Measurements from ENCODE around the gene OR5AK2.
"Not testable (repeated sequence)": the region's sequence is repeated elsewhere in the genome, so short reads cannot be mapped to it uniquely, and the experiment has no call there.

OR5AK2 gene

GRCh38 chr11:56988614-56989013 is at the start of gene OR5AK2:
Gene OR5AK2 (plus strand): TSS chr11:56988914. CDS start chr11:56988914, 0 bp downstream.
- FAIRE-seq, result no peak
- no peak for DNase-seq (ENCODE audit: extremely low spot score, insufficient read length, low read depth)

- not testable (repeated sequence) for DNase-seq (ENCODE audit: extremely low spot score, insufficient read length, low read depth); FAIRE-seq
Observed at GRCh38 chr11:56945526-56945925, 43.2 kb upstream of the OR5AK2 start.

- FAIRE-seq (no peak), DNase-seq (ENCODE audit: extremely low spot score, insufficient read length, low read depth) (no peak)
Observed at GRCh38 chr11:56948991-56949515, 39.7 kb upstream of the OR5AK2 start.

- DNase-seq (ENCODE audit: extremely low spot score, insufficient read length, low read depth) (no peak), FAIRE-seq (no peak)
Observed at GRCh38 chr11:56950510-56950909, 38.2 kb upstream of the OR5AK2 start.

GRCh38 chr11:56953907-56954306 is 34.8 kb upstream of the OR5AK2 start:
- DNase-seq (ENCODE audit: extremely low spot score, insufficient read length, low read depth); FAIRE-seq: not testable (repeated sequence)

GRCh38 chr11:56961609-56962008 is 27.1 kb upstream of the OR5AK2 start:
- no peak for DNase-seq (ENCODE audit: extremely low spot score, insufficient read length, low read depth)
- no peak for FAIRE-seq

- FAIRE-seq (no peak), DNase-seq (ENCODE audit: extremely low spot score, insufficient read length, low read depth) (no peak)
Observed at GRCh38 chr11:56967726-56968125, 21.0 kb upstream of the OR5AK2 start.

GRCh38 chr11:56968524-56968923 is 20.2 kb upstream of the OR5AK2 start:
- DNase-seq (ENCODE audit: extremely low spot score, insufficient read length, low read depth) (no peak), FAIRE-seq (no peak)

- DNase-seq (ENCODE audit: extremely low spot score, insufficient read length, low read depth), result no peak
- no peak for FAIRE-seq
Observed at GRCh38 chr11:56977314-56977713, 11.4 kb upstream of the OR5AK2 start.

GRCh38 chr11:56990702-56991101 is 2.0 kb downstream of the OR5AK2 start:
- FAIRE-seq, result no peak
- DNase-seq (ENCODE audit: extremely low spot score, insufficient read length, low read depth), result no peak

GRCh38 chr11:56994532-56994931 is 5.8 kb downstream of the OR5AK2 start:
- DNase-seq (ENCODE audit: extremely low spot score, insufficient read length, low read depth), result no peak

GRCh38 chr11:57001674-57002401 is 13.1 kb downstream of the OR5AK2 start:
- DNase-seq (ENCODE audit: extremely low spot score, insufficient read length, low read depth) (no peak), FAIRE-seq (no peak)

More at GRCh38 chr11:56994532-56994931, 5.8 kb downstream of the OR5AK2 start:
- FAIRE-seq, result no peak

GRCh38 chr11:57008373-57008772 is 19.7 kb downstream of the OR5AK2 start:
- no peak for DNase-seq (ENCODE audit: extremely low spot score, insufficient read length, low read depth)
- no peak for FAIRE-seq

GRCh38 chr11:57015679-57016078 is 27.0 kb downstream of the OR5AK2 start:
- FAIRE-seq (no peak), DNase-seq (ENCODE audit: extremely low spot score, insufficient read length, low read depth) (no peak)

GRCh38 chr11:57031556-57031955 is 42.8 kb downstream of the OR5AK2 start:
- no peak for FAIRE-seq

More at GRCh38 chr11:57031556-57031955, 42.8 kb downstream of the OR5AK2 start:
- no peak for DNase-seq (ENCODE audit: extremely low spot score, insufficient read length, low read depth)
